Measurements from ENCODE around the gene EMC9.

- TF ChIP-seq POLR2AphosphoS5 (IDR thresholded peaks at IDR 0.05; ENCODE audit: low read depth, low read length): no peak
- TF ChIP-seq REST (IDR thresholded peaks at IDR 0.05; ENCODE audit: insufficient read depth in 1 of 2, low read depth in 2 of 2, low read length in 2 of 2): no peak
- TF ChIP-seq SIN3A (IDR thresholded peaks at IDR 0.05; ENCODE audit: borderline replicate concordance, insufficient read depth, low read length): no peak
- no peak for TF ChIP-seq TAF1 (IDR thresholded peaks at IDR 0.05; ENCODE audit: borderline replicate concordance, insufficient read depth, low read length)
- TF ChIP-seq FOXP2 (optimal IDR thresholded peaks at IDR 0.05; ENCODE audit: borderline replicate concordance, extremely low read depth, extremely low read length, insufficient read depth): no peak
These were observed 41.0 kb downstream of the EMC9 start for GRCh38 chr14:24100197-24100981.

Data from PFSK-1 (cell line).